ENCODE results near the gene KLHL35.

KLHL35 gene

GRCh38 chr11:75375626-75376025 is 57.4 kb downstream of the KLHL35 start:
- H3K4me3 ChIP-seq (ENCODE audit: low read length) = no peak overlapping the region
- no peak for DNase-seq (ENCODE audit: low read depth, low spot score)

- no peak overlapping the region for H3K4me3 ChIP-seq (ENCODE audit: low read length)
- no peak for DNase-seq (ENCODE audit: low read depth, low spot score)
Observed at GRCh38 chr11:75374646-75375045, 58.4 kb downstream of the KLHL35 start.

- H3K4me3 ChIP-seq (ENCODE audit: low read length) = no peak overlapping the region
- no peak for DNase-seq (ENCODE audit: low read depth, low spot score)
Observed at GRCh38 chr11:75373201-75373600, 59.8 kb downstream of the KLHL35 start.

All from Jurkat, Clone E6-1 (cell line).